ENCODE measurements around the gene ATXN10. TPM values are rescaled to one million over a fixed set of nuclear protein-coding genes. Genes with fewer than 3 reads are reported as not detected.

ATXN10 gene
- total and polyA plus RNA-seq, 2 of the 13 experiments (the other 11 are each of a cell fraction or from before 2014, with no cell fraction given) = 60.1 to 194 TPM

GRCh38 chr22:45742866-45743450 is 71.3 kb downstream of the ATXN10 start (continued):
- TF ChIP-seq KLF12 (CRISPR knock-in tag; IDR thresholded peaks at IDR 0.05; ENCODE audit: borderline replicate concordance) (no peak), PCBP1 (IDR thresholded peaks at IDR 0.05; ENCODE audit: borderline replicate concordance, low read depth, low read length) (no peak), ZNF143 (CRISPR knock-in tag; IDR thresholded peaks at IDR 0.05) (0 out of 2 replicates have a peak, but pooled peaks have one; percentile 32), JUND (CRISPR knock-in tag; IDR thresholded peaks at IDR 0.05) (peak; percentile 66; the same call in 1 of the 2 replicates), ZNF883 (CRISPR knock-in tag; IDR thresholded peaks at IDR 0.05; ENCODE audit: not compliant biosample characterization) (peak; percentile 41), ZNF709 (CRISPR knock-in tag; IDR thresholded peaks at IDR 0.05) (no peak), ATF7 (IDR thresholded peaks at IDR 0.05) (no peak), ATF7 (CRISPR knock-in tag; IDR thresholded peaks at IDR 0.05) (peak; percentile 88; the same call in 1 of the 2 replicates), GPBP1L1 (CRISPR knock-in tag; IDR thresholded peaks at IDR 0.05) (no peak), ZFX (CRISPR knock-in tag; IDR thresholded peaks at IDR 0.05; ENCODE audit: low read depth) (peak; percentile 39; the same call in 1 of the 2 replicates), SETDB1 (CRISPR knock-in tag; IDR thresholded peaks at IDR 0.05; ENCODE audit: borderline replicate concordance) (no peak), ZNF569 (CRISPR knock-in tag; IDR thresholded peaks at IDR 0.05; ENCODE audit: borderline replicate concordance) (no peak), ZFP62 (CRISPR knock-in tag; IDR thresholded peaks at IDR 0.05) (no peak), POLR2G (IDR thresholded peaks at IDR 0.05; ENCODE audit: low read depth, low read length) (no peak), IRF2 (CRISPR knock-in tag; IDR thresholded peaks at IDR 0.05) (peak; percentile 90), HDAC6 (IDR thresholded peaks at IDR 0.05; ENCODE audit: low read depth, low read length) (no peak), ZNF724P (CRISPR knock-in tag; IDR thresholded peaks at IDR 0.05; ENCODE audit: borderline replicate concordance) (no peak), ZC3H13 (CRISPR knock-in tag; IDR thresholded peaks at IDR 0.05) (no peak), ZNF609 (CRISPR knock-in tag; IDR thresholded peaks at IDR 0.05; ENCODE audit: borderline replicate concordance) (peak; percentile 98), ZNF160 (CRISPR knock-in tag; IDR thresholded peaks at IDR 0.05) (no peak), CCAR2 (optimal IDR thresholded peaks at IDR 0.05; ENCODE audit: low read depth, low read length) (no peak)

Data from HepG2 (cell line).